Stimulated activated CD8-positive, alpha-beta memory T cell treated with anti-CD3 and anti-CD28 coated beads, Interleukin-2, amount 100 ng/mL, for 1 hour (primary cell): ENCODE results near the gene DMBT1.

Experiments used
- DNase-seq, 2 donors: peaks; one replicate each; pipeline ENCODE4 v3.0.0-alpha.2; 2020; ENCODE audit warnings: low read depth in 2 of 2

DMBT1 gene

DNA sequence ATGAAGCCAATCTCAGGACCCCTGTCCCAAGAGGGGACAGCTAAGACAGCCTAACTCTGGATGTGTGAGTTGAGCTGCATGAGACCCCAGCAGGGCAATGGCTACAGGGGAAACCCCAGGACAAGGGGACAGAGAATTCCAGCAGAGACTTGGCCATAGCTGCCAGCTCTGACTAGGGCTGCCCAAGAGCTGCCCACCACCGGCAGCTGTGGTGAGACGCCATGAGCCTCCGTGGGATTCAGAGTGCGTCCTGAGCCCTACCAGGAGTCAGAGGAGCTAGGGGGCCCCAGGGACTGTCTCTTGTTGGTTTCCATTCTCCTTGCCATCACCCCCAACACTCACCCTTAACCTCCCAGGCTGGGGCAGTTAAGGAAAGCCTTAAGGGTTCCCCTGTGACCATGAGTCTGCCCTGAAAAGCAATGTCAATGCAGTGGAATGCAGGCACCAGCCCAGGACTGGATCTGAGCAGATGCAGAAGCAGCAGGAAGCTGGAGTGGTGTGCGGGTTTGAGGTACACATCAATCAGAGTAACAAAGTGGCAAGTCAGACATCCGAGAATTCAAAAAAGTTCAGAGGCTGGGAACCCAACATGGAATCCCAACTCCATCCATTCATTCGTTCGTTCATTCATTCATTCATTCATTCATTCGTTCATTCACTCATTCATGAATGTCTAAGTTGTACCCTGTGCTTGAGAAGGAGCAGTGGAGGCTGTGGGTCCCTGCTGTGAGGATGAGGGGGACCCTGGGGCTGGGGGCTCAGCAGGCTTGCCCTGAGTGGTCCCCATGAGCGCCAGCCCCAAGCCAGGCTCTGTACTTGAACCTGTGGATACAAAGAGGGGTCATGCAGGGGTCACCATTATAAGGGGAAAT is 86.2 kb downstream of the DMBT1 start:
- no peak for DNase-seq

DNA sequence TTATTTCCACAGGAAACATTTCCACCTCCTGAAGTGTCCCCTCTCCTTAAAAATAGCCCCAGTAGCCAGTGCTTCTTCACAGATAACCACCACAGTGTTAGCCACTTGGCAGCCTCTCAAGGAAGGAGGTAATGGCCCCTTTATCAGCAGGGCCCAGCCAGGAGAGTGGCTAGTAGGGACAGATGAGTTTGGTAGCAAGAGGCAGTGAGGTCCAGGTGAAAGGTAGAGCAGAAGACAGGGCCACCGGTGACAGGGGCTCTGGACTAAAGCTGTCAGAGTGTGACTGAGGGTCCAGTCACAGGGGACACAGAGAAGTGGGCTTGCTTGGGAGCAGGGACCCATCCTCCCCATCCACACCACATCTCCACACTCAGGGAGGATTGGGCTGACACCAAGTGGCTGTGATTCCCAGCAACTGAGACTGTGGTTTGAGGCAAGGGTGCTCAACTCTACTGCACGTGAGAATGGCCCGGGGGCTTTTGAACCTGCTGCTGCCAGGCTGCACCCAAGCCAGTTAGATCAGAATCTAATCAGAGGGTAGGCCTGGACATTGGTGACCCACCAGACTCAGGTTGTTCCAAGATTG is 86.9 kb downstream of the DMBT1 start:
- DNase-seq = no peak

DNA sequence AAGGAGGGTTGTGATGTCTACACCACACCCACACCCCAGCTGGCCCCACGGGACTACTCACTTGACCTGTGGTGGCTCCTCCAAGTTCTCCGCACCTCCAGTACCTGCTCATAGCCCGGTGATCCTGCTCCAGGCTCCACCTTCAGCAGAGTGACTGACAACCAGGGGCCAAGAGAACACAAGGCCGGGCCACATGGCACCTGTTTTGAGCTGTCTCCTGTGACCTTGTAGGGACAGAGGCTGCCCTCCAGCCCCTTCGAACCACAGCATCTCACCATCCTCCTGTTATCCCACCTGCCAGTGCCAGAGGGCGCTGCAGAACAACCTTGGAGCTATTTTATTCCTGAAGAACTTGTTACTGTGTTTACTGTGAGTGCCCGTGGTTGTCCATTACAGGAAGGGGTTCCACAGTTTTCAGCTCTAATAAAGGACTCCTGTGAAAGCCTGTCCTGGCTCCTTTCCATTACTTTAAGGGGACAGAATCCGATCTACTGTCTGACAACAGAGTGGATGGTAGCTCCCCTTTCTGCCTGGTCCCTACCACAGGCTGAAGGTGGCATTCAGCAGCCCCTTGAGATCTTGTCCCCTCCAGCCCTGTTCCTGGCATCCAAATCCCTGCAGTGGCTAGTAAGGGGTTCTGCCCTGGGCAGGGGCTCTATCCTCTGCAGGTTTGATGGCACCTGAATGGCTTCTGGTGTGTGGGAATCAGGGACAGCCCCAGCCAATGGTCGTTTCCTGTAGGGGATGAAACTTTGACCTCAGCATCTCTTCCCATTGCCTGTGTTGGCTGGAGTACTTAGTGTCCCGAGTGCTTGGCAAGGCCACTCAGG is 88.3 kb downstream of the DMBT1 start:
- no peak for DNase-seq

GRCh38 chr10:122649903-122650302 is 89.3 kb downstream of the DMBT1 start:
- no peak for DNase-seq

DNA sequence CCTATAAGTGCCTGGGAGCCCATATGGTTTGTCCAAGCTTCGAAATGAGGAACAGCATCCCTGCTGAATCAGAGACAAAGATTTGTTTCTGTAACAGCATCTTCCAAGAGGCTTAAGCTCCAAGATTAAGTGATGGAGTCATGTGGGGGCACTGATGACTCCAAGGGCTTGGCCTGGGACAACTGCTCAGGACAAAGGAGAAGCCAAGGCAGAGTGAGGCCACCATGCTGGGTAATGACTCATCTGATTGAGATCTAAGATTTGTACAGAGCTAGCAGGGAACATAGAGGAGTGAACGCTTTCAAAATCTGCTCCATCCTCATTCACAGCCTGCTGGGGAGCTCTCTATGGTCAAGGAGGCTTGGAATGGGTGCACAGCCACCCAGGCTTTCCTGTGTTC is 89.8 kb downstream of the DMBT1 start:
- DNase-seq = no peak

- no peak for DNase-seq
These were observed 95.2 kb downstream of the DMBT1 start for GRCh38 chr10:122655524-122656307.

DNA sequence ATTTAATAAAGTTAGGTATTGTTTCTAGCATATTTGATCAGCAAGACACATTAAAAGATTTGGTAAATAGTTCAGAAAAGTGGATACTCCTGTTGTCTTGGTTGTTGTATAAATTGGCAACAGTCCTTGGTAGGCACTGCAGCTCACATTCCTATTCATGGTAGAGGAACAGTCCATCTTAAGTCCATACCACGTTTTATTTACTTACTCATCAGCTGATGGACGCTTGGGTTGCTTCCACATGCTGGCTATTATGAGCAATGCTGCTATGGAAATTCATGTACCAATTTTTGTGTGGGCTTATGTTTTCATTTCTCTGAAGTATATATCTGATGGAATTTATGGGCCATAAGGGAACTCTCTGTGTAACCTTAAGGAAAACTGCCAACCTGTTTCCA is 95.8 kb downstream of the DMBT1 start:
- no peak for DNase-seq

GRCh38 chr10:122656741-122657140 is 96.2 kb downstream of the DMBT1 start:
- no peak for DNase-seq

DNA sequence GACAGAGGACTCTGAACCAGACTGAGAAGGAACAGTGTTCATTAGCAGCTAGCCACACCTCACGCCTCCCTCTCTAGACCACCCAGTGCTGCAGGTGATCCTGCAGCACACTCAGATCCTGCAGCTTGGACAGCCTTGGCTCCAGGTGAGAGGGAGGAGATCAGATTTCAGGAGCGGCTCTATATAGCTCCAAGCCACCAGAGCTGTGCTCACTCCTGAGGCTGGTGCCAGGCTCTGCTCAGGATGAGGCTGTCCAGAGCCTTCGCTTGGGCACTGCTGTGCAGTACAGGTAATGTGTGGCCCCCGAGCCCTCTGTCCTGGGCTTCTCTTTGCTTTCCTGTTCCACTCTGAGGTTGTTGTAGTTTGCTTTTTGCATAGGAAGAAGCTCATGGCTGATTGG is 96.7 kb downstream of the DMBT1 start:
- DNase-seq = no peak

DNA sequence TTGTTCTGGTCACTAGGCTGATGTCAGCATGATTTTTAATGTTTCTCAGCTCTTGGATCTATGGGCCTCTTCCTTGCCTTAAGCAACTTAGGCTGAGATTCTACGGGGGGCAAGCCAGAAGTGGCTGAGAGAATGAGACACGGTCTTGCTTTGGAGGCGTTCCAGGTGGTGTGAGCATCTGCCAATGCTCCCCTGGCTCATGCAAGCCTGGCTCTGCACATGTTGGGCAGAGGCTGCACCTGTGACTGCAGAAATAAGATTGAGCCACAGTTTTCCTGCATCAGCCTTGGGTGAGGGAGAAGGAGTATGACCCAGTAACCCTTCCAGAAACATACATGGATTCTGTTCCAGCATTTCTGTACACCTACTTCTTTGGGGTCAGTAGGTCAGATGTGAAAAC is 97.2 kb downstream of the DMBT1 start:
- no peak for DNase-seq

GRCh38 chr10:122658356-122659049 is 97.9 kb downstream of the DMBT1 start:
- no peak for DNase-seq

- no peak for DNase-seq
These were observed 98.6 kb downstream of the DMBT1 start for GRCh38 chr10:122659126-122659525.

- no peak for DNase-seq
These were observed 99.1 kb downstream of the DMBT1 start for GRCh38 chr10:122659651-122660050.

GRCh38 chr10:122660696-122661095 is 100.1 kb downstream of the DMBT1 start:
- no peak for DNase-seq

DNA sequence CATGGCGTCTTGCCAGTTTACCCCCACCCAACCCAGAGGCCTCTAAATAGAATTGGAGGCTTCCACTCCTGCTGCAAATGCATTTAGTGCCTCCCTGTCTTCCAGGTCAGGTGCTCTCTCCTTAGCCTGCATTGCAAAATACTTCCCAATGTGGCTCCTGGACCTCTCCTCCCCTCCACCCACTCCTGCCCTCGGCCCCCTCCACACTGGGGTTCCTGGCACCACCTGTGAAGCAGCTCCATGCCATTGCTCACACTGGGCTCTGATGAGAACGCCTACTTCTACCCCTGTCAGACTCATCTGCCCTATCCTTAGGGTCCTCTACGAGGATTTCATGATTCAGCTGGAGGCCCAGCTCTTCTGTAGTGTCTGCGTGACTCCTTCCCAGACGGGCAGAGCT is 101.7 kb downstream of the DMBT1 start:
- no peak for DNase-seq

DNA sequence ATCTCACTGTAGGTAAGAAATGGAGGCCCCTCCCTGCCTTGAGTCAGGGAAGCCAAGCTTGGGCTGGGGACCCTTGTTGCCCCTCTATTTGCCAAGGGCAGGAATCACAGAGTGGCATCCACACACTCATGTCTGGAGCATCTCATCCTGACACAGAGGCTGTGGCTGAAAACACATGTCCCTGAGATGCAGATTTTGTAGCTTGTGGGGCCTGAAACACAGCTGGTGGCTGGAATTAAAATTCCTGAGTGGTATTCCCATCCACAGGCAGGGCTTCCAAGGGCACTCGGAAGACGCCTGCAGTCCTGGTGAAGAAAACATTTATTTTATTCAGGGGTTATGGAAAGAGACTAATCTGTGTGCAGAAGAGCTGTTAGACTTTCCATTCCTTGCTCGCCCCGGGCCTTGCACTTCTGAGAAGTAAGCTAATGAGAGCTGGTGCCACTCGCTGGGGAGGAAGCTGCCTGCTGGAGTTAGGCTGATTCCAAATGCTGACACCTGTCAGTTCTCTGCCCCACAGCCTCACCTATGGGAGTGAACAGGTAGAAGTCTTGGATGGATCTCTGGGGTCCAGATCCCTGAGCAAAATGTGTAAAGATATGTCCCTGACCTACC is 103.1 kb downstream of the DMBT1 start:
- DNase-seq = no peak

GRCh38 chr10:122664501-122664900 is 103.9 kb downstream of the DMBT1 start:
- DNase-seq = no peak

DNA sequence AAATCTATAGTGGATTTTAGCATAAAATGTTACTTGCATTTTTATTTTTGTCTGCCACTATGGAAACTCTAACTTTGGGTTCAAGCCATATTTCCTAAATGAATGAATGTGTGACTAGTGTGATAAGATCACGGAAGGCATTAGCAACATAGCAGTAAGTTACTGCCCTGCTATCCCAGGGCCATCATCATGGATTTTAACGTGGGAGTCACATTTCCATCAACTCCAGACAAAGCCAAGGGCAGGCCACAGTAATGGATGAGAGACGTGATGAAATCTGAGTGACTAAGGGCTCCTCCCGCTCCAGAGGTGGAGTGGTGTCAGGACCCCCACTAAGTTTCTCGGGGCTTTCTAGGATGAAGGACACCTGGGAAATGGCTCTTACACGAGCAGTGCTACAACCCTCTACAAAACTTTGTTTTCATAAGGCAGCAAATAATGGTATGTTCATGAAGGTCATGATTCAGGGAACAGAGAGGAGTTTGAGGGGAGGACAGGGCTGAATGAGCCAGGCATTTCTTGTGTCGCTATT is 104.8 kb downstream of the DMBT1 start:
- no peak for DNase-seq

GRCh38 chr10:122665946-122666345 is 105.4 kb downstream of the DMBT1 start:
- DNase-seq = no peak

- DNase-seq = no peak
These were observed 108.5 kb downstream of the DMBT1 start for GRCh38 chr10:122669045-122669444.
